Measurements from ENCODE around the gene TGFB1I1. TPM values are rescaled to one million over a fixed set of nuclear protein-coding genes. Genes with fewer than 3 reads are reported as not detected.
"Not testable (repeated sequence)": the region's sequence is repeated elsewhere in the genome, so short reads cannot be mapped to it uniquely, and the experiment has no call there.

TGFB1I1 gene
- total RNA-seq, 1 experiment from 2014 or later = 9.3 TPM

- Histone ChIP-seq H3K4me1 (no peaks in the 10 kb centered on the region), H3K4me3 (ENCODE audit: low read depth, low read length) (no peak overlapping the region), H3K27me3 (replicated peaks; ENCODE audit: control insufficient read depth, insufficient read depth, low read length) (no peaks in the 10 kb centered on the region), H3K36me3 (ENCODE audit: control insufficient read depth, insufficient read depth, low read length) (no peaks in the 10 kb centered on the region), H3K9me3 (no peaks in the 10 kb centered on the region)
- Mint-ChIP-seq H3K36me3 (ENCODE audit: insufficient read depth, unreplicated experiment) (no peaks in the 10 kb centered on the region), H3K27ac (ENCODE audit: unreplicated experiment) (no peak overlapping the region), H3K9me3 (ENCODE audit: unreplicated experiment) (no peaks in the 10 kb centered on the region), H3K4me3 (ENCODE audit: unreplicated experiment) (no peak overlapping the region), H3K4me1 (ENCODE audit: low read depth, unreplicated experiment) (no peaks in the 10 kb centered on the region), H3K27me3 (ENCODE audit: insufficient read depth, unreplicated experiment) (no peaks in the 10 kb centered on the region)
- BruUV-seq (replicated peaks) = no TSS peak
- TF ChIP-seq CTCF (IDR thresholded peaks at IDR 0.05; ENCODE audit: insufficient read depth in 1 of 2, low read depth in 1 of 2, low read length in 1 of 2, severe bottlenecking in 1 of 2, unreplicated experiment in 1 of 2) = no peak
- DNase-seq = no peak
- POLR2A ChIA-PET = no interaction called here
- intact Hi-C loops (cut with micrococcal nuclease; ENCODE audit: unreplicated experiment) = no loop called here
- CTCF ChIA-PET = no interaction called here
Measured at GRCh38 chr16:31521368-31521767, 49.4 kb downstream of the TGFB1I1 start.

GRCh38 chr16:31522071-31522470, 50.1 kb downstream of the TGFB1I1 start:
- intact Hi-C loops (cut with micrococcal nuclease; ENCODE audit: unreplicated experiment) = no loop called here
- Mint-ChIP-seq H3K4me1 (ENCODE audit: low read depth, unreplicated experiment) (no peaks in the 10 kb centered on the region), H3K9me3 (ENCODE audit: unreplicated experiment) (no peaks in the 10 kb centered on the region), H3K27me3 (ENCODE audit: insufficient read depth, unreplicated experiment) (no peaks in the 10 kb centered on the region), H3K27ac (ENCODE audit: unreplicated experiment) (no peak overlapping the region), H3K36me3 (ENCODE audit: insufficient read depth, unreplicated experiment) (no peaks in the 10 kb centered on the region), H3K4me3 (ENCODE audit: unreplicated experiment) (no peak overlapping the region)
- Histone ChIP-seq H3K36me3 (ENCODE audit: control insufficient read depth, insufficient read depth, low read length) (no peaks in the 10 kb centered on the region), H3K27me3 (replicated peaks; ENCODE audit: control insufficient read depth, insufficient read depth, low read length) (no peaks in the 10 kb centered on the region), H3K4me1 (no peaks in the 10 kb centered on the region), H3K9me3 (no peaks in the 10 kb centered on the region), H3K4me3 (ENCODE audit: low read depth, low read length) (no peak overlapping the region)
- ChIA-PET CTCF (no interaction called here), POLR2A (no interaction called here)
- BruUV-seq (replicated peaks) = no TSS peak
- TF ChIP-seq CTCF (IDR thresholded peaks at IDR 0.05; ENCODE audit: insufficient read depth in 1 of 2, low read depth in 1 of 2, low read length in 1 of 2, severe bottlenecking in 1 of 2, unreplicated experiment in 1 of 2) = no peak
- no peak for DNase-seq

- POLR2A ChIA-PET; H3K36me3 Mint-ChIP-seq (ENCODE audit: insufficient read depth, unreplicated experiment); CTCF ChIA-PET; H3K27ac Mint-ChIP-seq (ENCODE audit: unreplicated experiment); H3K36me3 ChIP-seq (ENCODE audit: control insufficient read depth, insufficient read depth, low read length); H3K27me3 ChIP-seq (replicated peaks; ENCODE audit: control insufficient read depth, insufficient read depth, low read length); BruUV-seq (replicated peaks); H3K4me1 Mint-ChIP-seq (ENCODE audit: low read depth, unreplicated experiment); intact Hi-C loops (cut with micrococcal nuclease; ENCODE audit: unreplicated experiment); H3K9me3 ChIP-seq; H3K4me1 ChIP-seq; H3K4me3 Mint-ChIP-seq (ENCODE audit: unreplicated experiment); H3K27me3 Mint-ChIP-seq (ENCODE audit: insufficient read depth, unreplicated experiment); H3K4me3 ChIP-seq (ENCODE audit: low read depth, low read length); H3K9me3 Mint-ChIP-seq (ENCODE audit: unreplicated experiment); DNase-seq: not testable (repeated sequence)
Measured at GRCh38 chr16:31523768-31524167, 51.8 kb downstream of the TGFB1I1 start.

GRCh38 chr16:31525113-31525512, 53.2 kb downstream of the TGFB1I1 start:
- Histone ChIP-seq H3K4me3 (ENCODE audit: low read depth, low read length) (no peak overlapping the region), H3K27me3 (replicated peaks; ENCODE audit: control insufficient read depth, insufficient read depth, low read length) (no peaks in the 10 kb centered on the region), H3K9me3 (no peaks in the 10 kb centered on the region), H3K36me3 (ENCODE audit: control insufficient read depth, insufficient read depth, low read length) (no peaks in the 10 kb centered on the region), H3K4me1 (no peaks in the 10 kb centered on the region)
- no peak overlapping the region for H3K27ac Mint-ChIP-seq (ENCODE audit: unreplicated experiment)
- no peak overlapping the region for H3K4me3 Mint-ChIP-seq (ENCODE audit: unreplicated experiment)
- ChIA-PET CTCF (no interaction called here), POLR2A (no interaction called here)
- intact Hi-C loops (cut with micrococcal nuclease; ENCODE audit: unreplicated experiment) = no loop called here
- TF ChIP-seq CTCF (IDR thresholded peaks at IDR 0.05; ENCODE audit: insufficient read depth in 1 of 2, low read depth in 1 of 2, low read length in 1 of 2, severe bottlenecking in 1 of 2, unreplicated experiment in 1 of 2) = no peak
- no TSS peak for BruUV-seq (replicated peaks)
- H3K9me3 Mint-ChIP-seq (ENCODE audit: unreplicated experiment) = no peaks in the 10 kb centered on the region
- H3K4me1 Mint-ChIP-seq (ENCODE audit: low read depth, unreplicated experiment) = no peaks in the 10 kb centered on the region
- H3K27me3 Mint-ChIP-seq (ENCODE audit: insufficient read depth, unreplicated experiment) = peaks cover 8% of the 10 kb centered on the region
- no peak for DNase-seq
- no peaks in the 10 kb centered on the region for H3K36me3 Mint-ChIP-seq (ENCODE audit: insufficient read depth, unreplicated experiment)

Data from Caco-2 (cell line).